Measurements from ENCODE around the gene TRPV4. TPM values are rescaled to one million over a fixed set of nuclear protein-coding genes. Genes with fewer than 3 reads are reported as not detected.

The TRPV4 gene
- total and polyA plus RNA-seq, 9 of the 15 experiments (the other 6 are each of a cell fraction or from before 2014, with no cell fraction given) = 0.13 TPM; not detected in 8

DNA sequence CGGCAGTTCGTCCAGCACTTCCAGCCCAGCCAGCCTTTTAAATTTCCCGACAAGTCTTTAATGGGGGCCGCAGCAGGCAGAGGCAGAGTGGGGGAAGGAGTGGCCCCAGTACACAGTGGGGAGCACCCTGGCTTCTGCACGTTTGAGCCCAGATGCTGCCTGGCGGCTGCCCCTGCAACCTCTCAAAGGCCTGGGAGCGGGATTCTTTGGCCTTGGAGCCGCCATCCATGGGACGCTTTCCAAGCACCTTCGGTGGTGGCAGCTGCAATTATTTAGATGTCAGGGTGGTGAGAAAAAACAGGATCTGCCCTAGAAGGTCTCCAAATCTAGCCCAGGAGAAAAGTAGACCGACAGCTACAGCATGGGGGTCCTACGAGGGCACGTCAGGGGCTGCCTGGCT, 73.6 kb downstream of the TRPV4 start (continued):
- TF ChIP-seq AFF1 (IDR thresholded peaks at IDR 0.05; ENCODE audit: low read depth in 1 of 2, partially characterized antibody in 2 of 2) = no peak
- TF ChIP-seq, protein P1, sequence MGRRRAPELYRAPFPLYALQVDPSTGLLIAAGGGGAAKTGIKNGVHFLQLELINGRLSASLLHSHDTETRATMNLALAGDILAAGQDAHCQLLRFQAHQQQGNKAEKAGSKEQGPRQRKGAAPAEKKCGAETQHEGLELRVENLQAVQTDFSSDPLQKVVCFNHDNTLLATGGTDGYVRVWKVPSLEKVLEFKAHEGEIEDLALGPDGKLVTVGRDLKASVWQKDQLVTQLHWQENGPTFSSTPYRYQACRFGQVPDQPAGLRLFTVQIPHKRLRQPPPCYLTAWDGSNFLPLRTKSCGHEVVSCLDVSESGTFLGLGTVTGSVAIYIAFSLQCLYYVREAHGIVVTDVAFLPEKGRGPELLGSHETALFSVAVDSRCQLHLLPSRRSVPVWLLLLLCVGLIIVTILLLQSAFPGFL (CRISPR knock-in tag; IDR thresholded peaks at IDR 0.05) = no peak
- no peak for TF ChIP-seq HMGXB4 (CRISPR knock-in tag; IDR thresholded peaks at IDR 0.05)
